ENCODE results near the gene CRABP2. TPM values are rescaled to one million over a fixed set of nuclear protein-coding genes. Genes with fewer than 3 reads are reported as not detected.

Gene CRABP2
- total RNA-seq, 1 experiment from 2014 or later, result 1.9 TPM

- no peak for TF ChIP-seq CTCF (IDR thresholded peaks at IDR 0.05; ENCODE audit: unreplicated experiment)
- peaks cover 6% of the 10 kb centered on the region for H3K4me1 Mint-ChIP-seq (ENCODE audit: insufficient read depth, unreplicated experiment)
- H3K4me3 Mint-ChIP-seq (ENCODE audit: unreplicated experiment), result no peak overlapping the region
- no peaks in the 10 kb centered on the region for H3K9me3 Mint-ChIP-seq (ENCODE audit: unreplicated experiment)
- no TSS peak for BruUV-seq (replicated peaks)
- ChIA-PET POLR2A (interaction anchor here (3.5 kb wide), 1 partner anchor 15 kb away, joined by 19 read pairs; no protein-coding TSS in a partner anchor), CTCF (interaction anchor here (0.5 to 47.2 kb wide), 11 partner anchors 7 to 290 kb away, joined by 3 to 2415 read pairs (median 5); partner anchors contain the start of genes CRABP2, ISG20L2 and METTL25B)
- H3K36me3 Mint-ChIP-seq (ENCODE audit: insufficient read depth, unreplicated experiment), result peaks cover 5% of the 10 kb centered on the region
- DNase-seq (ENCODE audit: unreplicated experiment), result no peak
- intact Hi-C loops (cut with micrococcal nuclease), result no loop called here
- peaks cover 67% of the 10 kb centered on the region for H3K27me3 Mint-ChIP-seq (ENCODE audit: insufficient read depth, unreplicated experiment)
- no peak overlapping the region for H3K27ac Mint-ChIP-seq (ENCODE audit: low read depth, unreplicated experiment)
These were observed 29.9 kb downstream of the CRABP2 start for GRCh38 chr1:156675210-156676113.

- intact Hi-C loops (cut with micrococcal nuclease), result no loop called here
- no peak overlapping the region for H3K27ac Mint-ChIP-seq (ENCODE audit: low read depth, unreplicated experiment)
- ChIA-PET POLR2A (interaction anchor here (0.7 kb wide), 1 partner anchor 479 kb away, joined by 3 read pairs; no protein-coding TSS in a partner anchor), CTCF (interaction anchor here (0.6 to 47.2 kb wide), 7 partner anchors 11 to 256 kb away, joined by 3 to 2415 read pairs (median 7); partner anchors contain the start of genes CRABP2, ISG20L2 and METTL25B)
- peaks cover 5% of the 10 kb centered on the region for H3K36me3 Mint-ChIP-seq (ENCODE audit: insufficient read depth, unreplicated experiment)
- no TSS peak for BruUV-seq (replicated peaks)
- DNase-seq (ENCODE audit: unreplicated experiment), result no peak
- H3K9me3 Mint-ChIP-seq (ENCODE audit: unreplicated experiment), result no peaks in the 10 kb centered on the region
- peaks cover 54% of the 10 kb centered on the region for H3K27me3 Mint-ChIP-seq (ENCODE audit: insufficient read depth, unreplicated experiment)
- no peak overlapping the region for H3K4me3 Mint-ChIP-seq (ENCODE audit: unreplicated experiment)
- TF ChIP-seq CTCF (IDR thresholded peaks at IDR 0.05; ENCODE audit: unreplicated experiment), result no peak
- H3K4me1 Mint-ChIP-seq (ENCODE audit: insufficient read depth, unreplicated experiment), result peaks cover 6% of the 10 kb centered on the region
These were observed 31.8 kb downstream of the CRABP2 start for GRCh38 chr1:156673387-156674121.

- Mint-ChIP-seq H3K4me1 (ENCODE audit: insufficient read depth, unreplicated experiment) (no peaks in the 10 kb centered on the region), H3K36me3 (ENCODE audit: insufficient read depth, unreplicated experiment) (no peaks in the 10 kb centered on the region), H3K27me3 (ENCODE audit: insufficient read depth, unreplicated experiment) (peaks cover 44% of the 10 kb centered on the region), H3K4me3 (ENCODE audit: unreplicated experiment) (no peak overlapping the region), H3K9me3 (ENCODE audit: unreplicated experiment) (no peaks in the 10 kb centered on the region), H3K27ac (ENCODE audit: low read depth, unreplicated experiment) (no peak overlapping the region)
- ChIA-PET CTCF (interaction anchor here (1.0 to 47.2 kb wide), 6 partner anchors 11 to 256 kb away, joined by 3 to 2415 read pairs (median 6); partner anchors contain the start of genes CRABP2, ISG20L2 and METTL25B), POLR2A (interaction anchor here (0.8 to 1.3 kb wide), 4 partner anchors 11 to 95 kb away, joined by 3 to 5 read pairs (median 4); partner anchors contain the start of gene PRCC)
- intact Hi-C loops (cut with micrococcal nuclease), result no loop called here
- no peak for DNase-seq (ENCODE audit: unreplicated experiment)
- no TSS peak for BruUV-seq (replicated peaks)
- no peak for TF ChIP-seq CTCF (IDR thresholded peaks at IDR 0.05; ENCODE audit: unreplicated experiment)
These were observed 33.6 kb downstream of the CRABP2 start for GRCh38 chr1:156671804-156672203.
